ENCODE results near the gene NAA40.

Gene NAA40

DNA sequence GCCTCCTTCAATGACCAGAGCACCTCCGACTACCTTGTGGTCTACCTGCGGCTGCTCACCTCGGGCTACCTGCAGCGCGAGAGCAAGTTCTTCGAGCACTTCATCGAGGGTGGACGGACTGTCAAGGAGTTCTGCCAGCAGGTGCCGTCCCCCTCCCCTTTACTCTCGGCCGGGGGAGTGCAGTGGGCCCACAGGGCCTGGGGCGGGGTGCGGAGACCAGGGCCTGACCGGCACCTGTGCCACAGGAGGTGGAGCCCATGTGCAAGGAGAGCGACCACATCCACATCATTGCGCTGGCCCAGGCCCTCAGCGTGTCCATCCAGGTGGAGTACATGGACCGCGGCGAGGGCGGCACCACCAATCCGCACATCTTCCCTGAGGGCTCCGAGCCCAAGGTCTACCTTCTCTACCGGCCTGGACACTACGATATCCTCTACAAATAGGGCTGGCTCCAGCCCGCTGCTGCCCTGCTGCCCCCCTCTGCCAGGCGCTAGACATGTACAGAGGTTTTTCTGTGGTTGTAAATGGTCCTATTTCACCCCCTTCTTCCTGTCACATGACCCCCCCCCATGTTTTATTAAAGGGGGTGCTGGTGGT, 58.4 kb downstream of the NAA40 start:
- no peak overlapping the region for H3K9ac ChIP-seq (ENCODE audit: low read length)
- H3K36me3 ChIP-seq (replicated peaks; ENCODE audit: insufficient read depth, low read length), result no peaks in the 10 kb centered on the region; the same call in 1 of the 2 replicates
- no peak overlapping the region for H3K27ac ChIP-seq (ENCODE audit: low read length)

DNA sequence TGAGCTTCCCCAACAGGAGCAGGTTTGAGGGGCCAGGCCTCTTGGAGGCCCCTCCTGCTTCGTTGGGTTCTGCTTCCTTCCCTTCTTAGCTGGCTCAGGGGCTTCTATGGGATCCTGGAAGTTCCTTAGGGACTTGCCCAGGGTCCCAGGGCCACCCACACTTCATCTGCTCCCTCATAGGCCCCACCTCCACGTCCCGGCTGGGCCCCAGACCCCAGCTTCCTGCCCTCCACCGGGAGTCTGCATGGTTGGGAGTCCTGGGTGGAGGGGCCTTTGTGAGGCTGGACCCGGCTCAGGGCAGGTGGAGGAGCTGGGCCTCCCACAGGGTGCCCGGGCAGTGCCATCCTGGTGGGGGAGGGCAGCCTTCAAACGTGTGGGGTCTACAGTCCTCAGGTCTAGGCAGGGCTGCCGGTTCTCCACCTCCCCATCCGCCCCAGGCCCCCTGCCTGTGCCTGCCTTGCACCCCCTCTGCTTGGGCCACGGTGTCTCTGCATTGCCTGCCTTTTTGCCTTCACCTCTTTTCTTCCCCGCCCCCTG, 59.1 kb downstream of the NAA40 start:
- Histone ChIP-seq H3K4me2 (ENCODE audit: low read depth, low read length) (no peak overlapping the region), H3K36me3 (replicated peaks; ENCODE audit: insufficient read depth, low read length) (no peaks in the 10 kb centered on the region; the same call in 1 of the 2 replicates), H2AFZ (ENCODE audit: low read length) (no peak overlapping the region), H3K27ac (ENCODE audit: low read length) (no peak overlapping the region), H3F3A (ENCODE audit: insufficient read depth, low read length) (no peaks in the 10 kb centered on the region), H3K9me3 (replicated peaks; ENCODE audit: insufficient read depth, low read length) (no peaks in the 10 kb centered on the region), H4K20me1 (ENCODE audit: insufficient read depth, low read length) (no peaks in the 10 kb centered on the region), H3K27me3 (replicated peaks; ENCODE audit: insufficient read depth, low read length) (no peaks in the 10 kb centered on the region), H3K4me1 (ENCODE audit: low read length) (no peaks in the 10 kb centered on the region), H3K9me2 (replicated peaks; ENCODE audit: insufficient read depth, low read length) (no peaks in the 10 kb centered on the region), H3K79me2 (ENCODE audit: low read length) (peaks cover 7% of the 10 kb centered on the region; the same call in 1 of the 2 replicates), H3K4me3 (ENCODE audit: low read length) (no peak overlapping the region), H3K9ac (ENCODE audit: low read length) (no peak overlapping the region)
- TF ChIP-seq, protein P1, sequence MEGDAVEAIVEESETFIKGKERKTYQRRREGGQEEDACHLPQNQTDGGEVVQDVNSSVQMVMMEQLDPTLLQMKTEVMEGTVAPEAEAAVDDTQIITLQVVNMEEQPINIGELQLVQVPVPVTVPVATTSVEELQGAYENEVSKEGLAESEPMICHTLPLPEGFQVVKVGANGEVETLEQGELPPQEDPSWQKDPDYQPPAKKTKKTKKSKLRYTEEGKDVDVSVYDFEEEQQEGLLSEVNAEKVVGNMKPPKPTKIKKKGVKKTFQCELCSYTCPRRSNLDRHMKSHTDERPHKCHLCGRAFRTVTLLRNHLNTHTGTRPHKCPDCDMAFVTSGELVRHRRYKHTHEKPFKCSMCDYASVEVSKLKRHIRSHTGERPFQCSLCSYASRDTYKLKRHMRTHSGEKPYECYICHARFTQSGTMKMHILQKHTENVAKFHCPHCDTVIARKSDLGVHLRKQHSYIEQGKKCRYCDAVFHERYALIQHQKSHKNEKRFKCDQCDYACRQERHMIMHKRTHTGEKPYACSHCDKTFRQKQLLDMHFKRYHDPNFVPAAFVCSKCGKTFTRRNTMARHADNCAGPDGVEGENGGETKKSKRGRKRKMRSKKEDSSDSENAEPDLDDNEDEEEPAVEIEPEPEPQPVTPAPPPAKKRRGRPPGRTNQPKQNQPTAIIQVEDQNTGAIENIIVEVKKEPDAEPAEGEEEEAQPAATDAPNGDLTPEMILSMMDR (IDR thresholded peaks at IDR 0.05; ENCODE audit: low read length), result no peak
- TF ChIP-seq EZH2 (optimal IDR thresholded peaks at IDR 0.05; ENCODE audit: low read depth, low read length) (no peak), EZH2phosphoT487 (IDR thresholded peaks at IDR 0.05; ENCODE audit: low read length) (no peak)
- no peak for DNase-seq

More for the DNA sequence above, 58.4 kb downstream of the NAA40 start:
- H3K79me2 ChIP-seq (ENCODE audit: low read length), result peaks cover 8% of the 10 kb centered on the region; the same call in 1 of the 2 replicates
- H2AFZ ChIP-seq (ENCODE audit: low read length), result no peak overlapping the region
- H3K4me2 ChIP-seq (ENCODE audit: low read depth, low read length), result no peak overlapping the region
- H3K4me1 ChIP-seq (ENCODE audit: low read length), result no peaks in the 10 kb centered on the region
- H3K27me3 ChIP-seq (replicated peaks; ENCODE audit: insufficient read depth, low read length), result no peaks in the 10 kb centered on the region
- no peaks in the 10 kb centered on the region for H3K9me3 ChIP-seq (replicated peaks; ENCODE audit: insufficient read depth, low read length)
- no peaks in the 10 kb centered on the region for H3F3A ChIP-seq (ENCODE audit: insufficient read depth, low read length)
- no peak for DNase-seq
- no peak for TF ChIP-seq EZH2phosphoT487 (IDR thresholded peaks at IDR 0.05; ENCODE audit: low read length)
- no peak for TF ChIP-seq EZH2 (optimal IDR thresholded peaks at IDR 0.05; ENCODE audit: low read depth, low read length)
- TF ChIP-seq, protein P1 (IDR thresholded peaks at IDR 0.05; ENCODE audit: low read length), result no peak
- no peak overlapping the region for H3K4me3 ChIP-seq (ENCODE audit: low read length)
- no peaks in the 10 kb centered on the region for H4K20me1 ChIP-seq (ENCODE audit: insufficient read depth, low read length)
- no peaks in the 10 kb centered on the region for H3K9me2 ChIP-seq (replicated peaks; ENCODE audit: insufficient read depth, low read length)

DNA sequence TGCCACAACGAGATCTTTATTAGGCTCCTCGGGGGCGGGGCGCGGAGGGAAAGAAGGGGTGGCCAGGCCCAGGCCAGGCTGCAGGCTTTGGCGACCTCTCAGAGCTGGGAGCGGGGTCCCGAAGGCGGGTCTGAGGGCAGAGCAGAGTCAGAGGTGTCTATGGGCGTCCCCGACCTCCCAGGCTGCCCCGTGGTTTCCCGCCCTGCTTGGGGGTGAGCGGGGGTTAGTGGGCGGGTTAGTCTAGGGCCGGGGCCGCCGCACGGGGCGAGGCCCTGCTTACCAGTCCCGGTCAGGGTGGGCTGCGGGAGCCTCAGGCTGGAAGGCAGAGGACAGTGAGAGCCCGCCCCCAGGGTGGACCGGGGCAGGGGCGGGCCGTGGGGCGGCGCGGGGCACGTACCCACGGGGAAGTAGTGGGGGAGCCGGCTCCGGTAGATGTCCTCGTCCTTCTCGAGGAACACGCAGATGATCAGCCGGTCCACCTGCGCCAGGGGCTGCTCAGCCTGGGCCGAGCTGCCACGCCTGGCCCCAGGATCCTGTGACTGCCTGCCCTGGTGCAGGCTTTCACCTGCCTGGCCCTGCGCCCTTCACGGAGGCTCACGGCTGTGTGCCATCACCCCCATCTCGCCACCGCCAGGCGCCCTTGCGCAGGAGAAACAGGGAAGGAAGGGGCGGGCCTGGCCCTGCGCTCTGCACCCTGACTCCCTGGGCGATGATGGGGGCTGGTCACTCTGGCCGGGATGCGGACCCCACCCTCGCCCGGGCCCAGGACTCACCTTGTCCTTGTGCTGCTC, 60.0 kb downstream of the NAA40 start:
- TF ChIP-seq EZH2phosphoT487 (IDR thresholded peaks at IDR 0.05; ENCODE audit: low read length), result no peak
- no peak for TF ChIP-seq EZH2 (optimal IDR thresholded peaks at IDR 0.05; ENCODE audit: low read depth, low read length)
- TF ChIP-seq, protein P1 (IDR thresholded peaks at IDR 0.05; ENCODE audit: low read length), result no peak
- Histone ChIP-seq H3K79me2 (ENCODE audit: low read length) (0 out of 2 replicates have a peak, but pooled peaks cover 3% of the 10 kb centered on the region), H4K20me1 (ENCODE audit: insufficient read depth, low read length) (no peaks in the 10 kb centered on the region), H3K27me3 (replicated peaks; ENCODE audit: insufficient read depth, low read length) (no peaks in the 10 kb centered on the region), H3F3A (ENCODE audit: insufficient read depth, low read length) (no peaks in the 10 kb centered on the region), H3K9ac (ENCODE audit: low read length) (no peak overlapping the region), H2AFZ (ENCODE audit: low read length) (no peak overlapping the region), H3K9me2 (replicated peaks; ENCODE audit: insufficient read depth, low read length) (no peaks in the 10 kb centered on the region), H3K9me3 (replicated peaks; ENCODE audit: insufficient read depth, low read length) (no peaks in the 10 kb centered on the region), H3K4me2 (ENCODE audit: low read depth, low read length) (no peak overlapping the region), H3K4me3 (ENCODE audit: low read length) (no peak overlapping the region), H3K27ac (ENCODE audit: low read length) (no peak overlapping the region), H3K36me3 (replicated peaks; ENCODE audit: insufficient read depth, low read length) (no peaks in the 10 kb centered on the region; the same call in 1 of the 2 replicates), H3K4me1 (ENCODE audit: low read length) (no peaks in the 10 kb centered on the region)
- DNase-seq, result no peak
